Activated CD8-positive, alpha-beta T cell treated with anti-CD3 and anti-CD28 coated beads for 36 hours (primary cell): ENCODE data around the gene ECSIT. TPM values are rescaled to one million over a fixed set of nuclear protein-coding genes. Genes with fewer than 3 reads are reported as not detected.

ENCODE experiments used
- ATAC-seq: fragments of 200-7000 bp; cut with Tn5 transposase; one replicate; pipeline ENCODE4 v1.10.0; 2021; ENCODE audit warnings: mild to moderate bottlenecking, moderate library complexity
- CTCF ChIA-PET: fragments of 350-600 bp; sonication (Branson Sonifier 250); formaldehyde crosslinking; loops from one replicate; lab custom pipeline; 2021; ENCODE audit warnings: antibody characterized with exemption; lab: Charles Lee
- POLR2A ChIA-PET: fragments of 350-600 bp; sonication (Branson Sonifier 250); formaldehyde crosslinking; loops from one replicate; lab custom pipeline; 2021; ENCODE audit warnings: antibody characterized with exemption; lab: Charles Lee
- DNase-seq: peaks from one replicate; pipeline ENCODE4 v3.0.0-alpha.2; 2020
- H3K27ac Mint-ChIP-seq: one replicate; pipeline ENCODE4 v1.8.0; 2021; ENCODE audit warnings: mild to moderate bottlenecking, mixed read lengths
- H3K27me3 Mint-ChIP-seq: one replicate; pipeline ENCODE4 v1.8.0; 2021; ENCODE audit warnings: mixed read lengths
- H3K36me3 Mint-ChIP-seq: one replicate; pipeline ENCODE4 v1.8.0; 2021; ENCODE audit warnings: low read depth, mixed read lengths
- H3K4me1 Mint-ChIP-seq: one replicate; pipeline ENCODE4 v1.8.0; 2021; ENCODE audit warnings: low read depth, mixed read lengths
- H3K4me3 Mint-ChIP-seq: one replicate; pipeline ENCODE4 v1.8.0; 2021; ENCODE audit warnings: mild to moderate bottlenecking, moderate library complexity, mixed read lengths
- H3K9me3 Mint-ChIP-seq: one replicate; pipeline ENCODE4 v1.8.0; 2021; ENCODE audit warnings: mixed read lengths
- CTCF ChIP-seq: fragments of 200-600 bp; IDR thresholded peaks from one replicate; pipeline ENCODE4 v1.8.0; 2022; ENCODE audit warnings: antibody characterized with exemption, mild to moderate bottlenecking
- intact Hi-C: fragments of 100-400 bp; cut with micrococcal nuclease; formaldehyde crosslinking; loops from one replicate; pipeline ENCODE4 v1.10.0; 2022
- total RNA-seq, 2 experiments: library from RNA; stranded (reverse); gene quantifications; one replicate each; pipeline ENCODE4 v1.2.3, GENCODE V29; 2021

Gene ECSIT
- total RNA-seq, 2 experiments from 2014 or later, result 51.2 to 53.9 TPM

- Mint-ChIP-seq H3K9me3 (no peaks in the 10 kb centered on the region), H3K36me3 (peaks cover 8% of the 10 kb centered on the region), H3K27ac (no peak overlapping the region), H3K4me3 (no peak overlapping the region), H3K27me3 (no peaks in the 10 kb centered on the region), H3K4me1 (no peaks in the 10 kb centered on the region)
- ChIA-PET POLR2A (no interaction called here), CTCF (no interaction called here)
- no peak for DNase-seq
- ATAC-seq, result no peak
- no peak for TF ChIP-seq CTCF
- intact Hi-C loops, result no loop called here
Measured at GRCh38 chr19:11489378-11489777, 39.6 kb downstream of the ECSIT start.

GRCh38 chr19:11486661-11487503, 42.1 kb downstream of the ECSIT start:
- Mint-ChIP-seq H3K27me3 (peaks cover 2% of the 10 kb centered on the region), H3K27ac (no peak overlapping the region), H3K4me3 (no peak overlapping the region), H3K9me3 (no peaks in the 10 kb centered on the region), H3K4me1 (peaks cover 6% of the 10 kb centered on the region), H3K36me3 (peaks cover 14% of the 10 kb centered on the region)
- ChIA-PET POLR2A (interaction anchor here (1.1 to 1.6 kb wide), 2 partner anchors 8 to 18 kb away, joined by 3 read pairs; no protein-coding TSS in a partner anchor), CTCF (no interaction called here)
- DNase-seq (no peak), ATAC-seq (no peak)
- TF ChIP-seq CTCF, result no peak
- intact Hi-C loops, result no loop called here

- DNase-seq (no peak), ATAC-seq (no peak)
- H3K4me1 Mint-ChIP-seq, result peaks cover 13% of the 10 kb centered on the region
- ChIA-PET POLR2A (interaction anchor here (0.9 to 1.1 kb wide), 3 partner anchors 10 to 43 kb away, joined by 3 read pairs; partner anchors contain the start of gene ECSIT), CTCF (interaction anchor here (0.7 to 1.4 kb wide), 2 partner anchors 10 to 104 kb away, joined by 3 read pairs; no protein-coding TSS in a partner anchor)
- H3K36me3 Mint-ChIP-seq, result peaks cover 9% of the 10 kb centered on the region
- no peak overlapping the region for H3K27ac Mint-ChIP-seq
- no peak overlapping the region for H3K4me3 Mint-ChIP-seq
- intact Hi-C loops, result no loop called here
- H3K27me3 Mint-ChIP-seq, result peaks cover 12% of the 10 kb centered on the region
- TF ChIP-seq CTCF, result no peak
- no peaks in the 10 kb centered on the region for H3K9me3 Mint-ChIP-seq
Measured at GRCh38 chr19:11485245-11485837, 43.6 kb downstream of the ECSIT start.

GRCh38 chr19:11483366-11484111, 45.4 kb downstream of the ECSIT start:
- no peak for ATAC-seq
- TF ChIP-seq CTCF, result no peak
- H3K4me3 Mint-ChIP-seq, result no peak overlapping the region
- H3K36me3 Mint-ChIP-seq, result peaks cover 9% of the 10 kb centered on the region
- intact Hi-C loops, result no loop called here
- no peak for DNase-seq
- peaks cover 18% of the 10 kb centered on the region for H3K4me1 Mint-ChIP-seq
- H3K27me3 Mint-ChIP-seq, result peaks cover 20% of the 10 kb centered on the region
- CTCF ChIA-PET, result interaction anchor here (0.6 to 3.4 kb wide), 37 partner anchors 8 to 673 kb away, joined by 3 to 38 read pairs (median 5); partner anchors contain the start of genes CCDC159, ECSIT, ELOF1 and ODAD3
- no peak overlapping the region for H3K27ac Mint-ChIP-seq
- no peaks in the 10 kb centered on the region for H3K9me3 Mint-ChIP-seq
- POLR2A ChIA-PET, result interaction anchor here (1.2 to 1.6 kb wide), 7 partner anchors 23 to 187 kb away, joined by 3 to 8 read pairs (median 4); partner anchors contain the start of genes ELOF1, ODAD3 and ZNF653
